HepG2 (cell line): ENCODE data around the gene POLE3. TPM values are rescaled to one million over a fixed set of nuclear protein-coding genes. Genes with fewer than 3 reads are reported as not detected.

Experiments used
- BCL6 ChIP-seq: IDR thresholded peaks from 2 replicates; pipeline ENCODE4 v1.6.1; 2016; ENCODE audit warnings: missing genetic modification reagents, missing compliant biosample characterization
- DR1 ChIP-seq: sonication (generic); formaldehyde crosslinking; IDR thresholded peaks from 2 replicates; pipeline ENCODE4 v1.8.0; 2021; ENCODE audit warnings: mild to moderate bottlenecking, missing genetic modification reagents, inconsistent platforms
- ELF1 ChIP-seq: sonication (generic); formaldehyde crosslinking; IDR thresholded peaks from 2 replicates; pipeline ENCODE4 v1.4.0; 2020; ENCODE audit warnings: missing genetic modification reagents
- EP300 ChIP-seq, 3 experiments: sonication (generic) in 1 of 3; formaldehyde crosslinking in 1 of 3; IDR thresholded peaks; 2 replicates each; pipeline versions ENCODE4 v1.5.1 to v1.6.1; 2011 to 2020; ENCODE audit warnings: low read depth in 2 of 3, low read length in 2 of 3, borderline replicate concordance in 1 of 3, improper control_type of control experiment in 1 of 3, mild to moderate bottlenecking in 1 of 3, missing genetic modification reagents in 1 of 3, moderate library complexity in 1 of 3
- FOXO4 ChIP-seq: sonication (generic); formaldehyde crosslinking; conservative IDR thresholded peaks from 2 replicates; pipeline ENCODE4 v1.8.1; 2023; ENCODE audit warnings: missing genetic modification reagents
- MEIS2 ChIP-seq: sonication (generic); formaldehyde crosslinking; IDR thresholded peaks from 2 replicates; pipeline ENCODE4 v1.9.0; 2021; ENCODE audit warnings: mild to moderate bottlenecking, missing genetic modification reagents
- MTF2 ChIP-seq: sonication (generic); formaldehyde crosslinking; IDR thresholded peaks from 2 replicates; pipeline ENCODE4 v1.5.0; 2020; ENCODE audit warnings: missing genetic modification reagents, borderline replicate concordance
- NFE2 ChIP-seq: sonication (generic); formaldehyde crosslinking; IDR thresholded peaks from 2 replicates; pipeline ENCODE4 v1.4.0; 2020; ENCODE audit warnings: missing genetic modification reagents
- NR3C1 ChIP-seq: sonication (generic); formaldehyde crosslinking; IDR thresholded peaks from 2 replicates; pipeline ENCODE4 v1.4.0; 2020; ENCODE audit warnings: missing genetic modification reagents
- POLR2AphosphoS5 ChIP-seq: IDR thresholded peaks from 2 replicates; pipeline ENCODE4 v1.6.1; 2012; ENCODE audit warnings: low read depth, low read length
- REL ChIP-seq: sonication (generic); formaldehyde crosslinking; conservative IDR thresholded peaks from 2 replicates; pipeline ENCODE4 v1.8.0; 2022; ENCODE audit warnings: mild to moderate bottlenecking, missing genetic modification reagents, moderate library complexity
- SALL1 ChIP-seq: sonication (generic); formaldehyde crosslinking; IDR thresholded peaks from 2 replicates; pipeline ENCODE4 v1.8.0; 2022; ENCODE audit warnings: mild to moderate bottlenecking, missing genetic modification reagents
- SOX13 ChIP-seq, 3 experiments: fragments of 450-650 bp in 1 of 3; sonication (generic) in 1 of 3; formaldehyde crosslinking in 1 of 3; IDR thresholded peaks in 2 of 3; conservative IDR thresholded peaks in 1 of 3; 2 replicates each; pipeline versions ENCODE4 v1.5.0 to v1.6.1; 2016 to 2020; ENCODE audit warnings: antibody characterized with exemption in 1 of 3, mild to moderate bottlenecking in 1 of 3, missing compliant biosample characterization in 1 of 3, missing genetic modification reagents in 1 of 3, moderate library complexity in 1 of 3
- TCF12 ChIP-seq, 2 experiments: fragments of 450-650 bp in 1 of 2; sonication (generic) in 1 of 2; formaldehyde crosslinking in 1 of 2; IDR thresholded peaks; 2 replicates each; pipeline versions ENCODE4 v1.6.1 to v1.8.0; 2017 to 2022; ENCODE audit warnings: antibody characterized with exemption in 1 of 2, mild to moderate bottlenecking in 1 of 2, missing genetic modification reagents in 1 of 2, moderate library complexity in 1 of 2
- TGIF2 ChIP-seq: IDR thresholded peaks from 2 replicates; pipeline ENCODE4 v1.6.1; 2016; ENCODE audit warnings: control low read depth, missing compliant biosample characterization
- YEATS4 ChIP-seq: sonication (generic); formaldehyde crosslinking; IDR thresholded peaks from 2 replicates; pipeline ENCODE4 v1.4.0; 2020; ENCODE audit warnings: missing genetic modification reagents, borderline replicate concordance
- ZBTB33 ChIP-seq: sonication (generic); formaldehyde crosslinking; IDR thresholded peaks from 2 replicates; pipeline ENCODE4 v1.4.0; 2020; ENCODE audit warnings: missing genetic modification reagents
- ZNF160 ChIP-seq: sonication (generic); formaldehyde crosslinking; IDR thresholded peaks from 2 replicates; pipeline ENCODE4 v1.8.0; 2022; ENCODE audit warnings: mild to moderate bottlenecking, inconsistent platforms, missing genetic modification reagents
- ZNF224 ChIP-seq: sonication (generic); formaldehyde crosslinking; IDR thresholded peaks from 2 replicates; pipeline ENCODE4 v1.5.0; 2020; ENCODE audit warnings: mild to moderate bottlenecking, missing genetic modification reagents
- ZNF432 ChIP-seq: sonication (generic); formaldehyde crosslinking; IDR thresholded peaks from 2 replicates; pipeline ENCODE4 v1.5.0; 2020; ENCODE audit warnings: missing genetic modification reagents, mild to moderate bottlenecking, borderline replicate concordance
- ZNF644 ChIP-seq: IDR thresholded peaks from 2 replicates; pipeline ENCODE4 v1.6.1; 2016; ENCODE audit warnings: low read depth
- ZNF761 ChIP-seq: sonication (generic); formaldehyde crosslinking; conservative IDR thresholded peaks from 2 replicates; pipeline ENCODE4 v1.4.0; 2020; ENCODE audit warnings: mild to moderate bottlenecking, missing genetic modification reagents
- ZNF878 ChIP-seq: sonication (generic); formaldehyde crosslinking; IDR thresholded peaks from 2 replicates; pipeline ENCODE4 v1.8.1; 2023; ENCODE audit warnings: mild to moderate bottlenecking, missing genetic modification reagents, moderate library complexity
- ZSCAN12 ChIP-seq: sonication (generic); formaldehyde crosslinking; IDR thresholded peaks from 2 replicates; pipeline ENCODE4 v1.9.0; 2021; ENCODE audit warnings: mild to moderate bottlenecking, missing genetic modification reagents
- polyA plus RNA-seq, 8 experiments: library from polyadenylated mRNA; depleted of rRNA in 3 of 8; stranded (reverse) in 7 of 8; unstranded in 1 of 8; fragments of >200 nt; fragmentation: Illumina TruSeq in 4 of 8; extraction: Trizol in 4 of 8; gene quantifications; 2 replicates each; pipeline versions ENCODE4 v1.2.1 to v1.2.3, GENCODE V29; 2011 to 2016; ENCODE audit warnings: low read depth in 4 of 8, missing spikeins in 1 of 8, mixed read lengths in 1 of 8; ENCODE audit not compliant: insufficient read depth in 1 of 8
- total RNA-seq, 5 experiments: library from RNA; depleted of rRNA; stranded (reverse); fragments of >200 nt; fragmentation: Illumina TruSeq; extraction: Trizol; gene quantifications; 2 replicates each; pipeline ENCODE4 v1.2.3, GENCODE V29; 2016; ENCODE audit warnings: low read depth in 1 of 5
- TF ChIP-seq, protein P1 (sequence below): sonication (generic); formaldehyde crosslinking; IDR thresholded peaks from 2 replicates; pipeline ENCODE4 v1.4.0; 2020; ENCODE audit warnings: missing genetic modification reagents

The POLE3 gene
- total and polyA plus RNA-seq, 2 of the 13 experiments (the other 11 are each of a cell fraction or from before 2014, with no cell fraction given), result 36.0 to 77.2 TPM

DNA sequence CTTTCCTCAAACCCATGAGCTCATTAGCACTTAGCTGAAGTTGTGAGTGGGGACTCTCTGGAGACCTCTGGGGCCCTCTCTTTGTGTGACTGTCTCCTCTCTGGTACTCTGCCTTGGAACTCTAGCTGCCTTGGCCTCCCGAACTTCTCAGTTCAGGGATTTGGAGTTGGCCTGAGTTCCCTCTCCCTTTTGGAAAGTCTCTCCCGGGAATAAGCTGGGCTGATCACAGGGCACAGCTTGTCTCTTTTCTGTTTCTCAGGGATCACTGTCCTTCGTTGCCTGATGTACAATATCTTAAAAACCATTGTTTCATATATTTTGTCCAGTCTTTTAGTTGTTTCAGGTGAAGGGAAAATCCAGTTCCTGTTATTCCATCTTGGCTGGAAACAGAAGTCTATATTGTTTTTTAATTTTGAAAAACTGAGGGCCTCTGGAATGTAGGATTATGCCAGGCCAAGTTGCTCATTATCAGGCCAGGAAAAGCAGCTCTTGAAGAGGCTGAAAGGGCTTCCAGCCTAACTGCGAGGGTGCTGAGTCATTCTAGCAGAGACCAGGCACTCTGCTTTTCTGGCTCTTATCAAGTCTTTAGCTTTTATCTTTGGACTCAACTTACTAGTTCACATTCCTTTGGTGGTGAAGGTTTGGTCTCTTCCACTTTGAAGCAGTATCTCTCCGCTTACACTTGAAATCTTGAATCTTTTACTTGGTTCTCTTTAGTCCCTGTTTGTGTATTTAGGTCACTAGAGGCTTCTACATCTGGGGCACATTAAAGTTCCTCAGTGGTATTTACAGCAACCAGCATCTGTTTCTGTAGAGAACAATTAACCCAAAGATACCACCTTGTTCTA lies 44.7 kb upstream of the POLE3 start (continued):
- TF ChIP-seq FOXO4 (no peak), TGIF2 (CRISPR knock-in tag) (no peak), TCF12 (IDR thresholded peaks at IDR 0.05) (no peak), TCF12 (CRISPR knock-in tag; IDR thresholded peaks at IDR 0.05) (no peak), ZNF432 (CRISPR knock-in tag) (no peak), SOX13 (IDR thresholded peaks at IDR 0.05) (no peak), SOX13 (CRISPR knock-in tag; conservative IDR thresholded peaks at IDR 0.05 in 1 of 2, IDR thresholded peaks at IDR 0.05 in 1 of 2) (peak in 1 of 2 experiments; percentile 34; a peak in 1 of 4 replicates), ZSCAN12 (no peak), YEATS4 (no peak), DR1 (CRISPR knock-in tag) (no peak), SALL1 (CRISPR knock-in tag) (0 out of 2 replicates have a peak, but pooled peaks have one; percentile 25), ZNF224 (CRISPR knock-in tag) (no peak), NFE2 (peak; percentile 97), BCL6 (0 out of 2 replicates have a peak, but pooled peaks have one; percentile 14), MEIS2 (CRISPR knock-in tag) (no peak), POLR2AphosphoS5 (no peak), ZBTB33 (CRISPR knock-in tag) (no peak), ELF1 (CRISPR knock-in tag) (no peak), MTF2 (CRISPR knock-in tag) (no peak), ZNF160 (CRISPR knock-in tag) (no peak), EP300 (IDR thresholded peaks at IDR 0.05; ENCODE audit: low read depth in 2 of 2, low read length in 2 of 2) (peak; percentile 29 to 67; a peak in 2 of 4 replicates), EP300 (CRISPR knock-in tag; IDR thresholded peaks at IDR 0.05; ENCODE audit: borderline replicate concordance) (0 out of 2 replicates have a peak, but pooled peaks have one; percentile 26), ZNF644 (CRISPR knock-in tag) (0 out of 2 replicates have a peak, but pooled peaks have one; percentile 9), ZNF878 (CRISPR knock-in tag) (no peak), NR3C1 (CRISPR knock-in tag) (no peak), ZNF761 (CRISPR knock-in tag) (no peak), REL (CRISPR knock-in tag) (no peak)
- TF ChIP-seq, protein P1, sequence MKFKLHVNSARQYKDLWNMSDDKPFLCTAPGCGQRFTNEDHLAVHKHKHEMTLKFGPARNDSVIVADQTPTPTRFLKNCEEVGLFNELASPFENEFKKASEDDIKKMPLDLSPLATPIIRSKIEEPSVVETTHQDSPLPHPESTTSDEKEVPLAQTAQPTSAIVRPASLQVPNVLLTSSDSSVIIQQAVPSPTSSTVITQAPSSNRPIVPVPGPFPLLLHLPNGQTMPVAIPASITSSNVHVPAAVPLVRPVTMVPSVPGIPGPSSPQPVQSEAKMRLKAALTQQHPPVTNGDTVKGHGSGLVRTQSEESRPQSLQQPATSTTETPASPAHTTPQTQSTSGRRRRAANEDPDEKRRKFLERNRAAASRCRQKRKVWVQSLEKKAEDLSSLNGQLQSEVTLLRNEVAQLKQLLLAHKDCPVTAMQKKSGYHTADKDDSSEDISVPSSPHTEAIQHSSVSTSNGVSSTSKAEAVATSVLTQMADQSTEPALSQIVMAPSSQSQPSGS (CRISPR knock-in tag), result no peak
